Stomach (tissue), 4 donors: ENCODE data around the gene CYP26A1.

Experiments used
- CTCF ChIP-seq, 7 experiments: fragments of 450-650 bp in 4 of 7; fragments of 200-600 bp in 3 of 7; sonication (generic) in 3 of 7; IDR thresholded peaks; one replicate each; pipeline ENCODE4 v1.5.1; 2016 to 2019; ENCODE audit warnings: antibody characterized with exemption in 7 of 7, control low read depth in 2 of 7, mild to moderate bottlenecking in 1 of 7
- POLR2AphosphoS5 ChIP-seq, 3 donors: sonication (generic); formaldehyde crosslinking; IDR thresholded peaks; one replicate each; pipeline ENCODE4 v1.6.1; 2016; ENCODE audit warnings: antibody characterized with exemption in 3 of 3

- TF ChIP-seq CTCF (IDR thresholded peaks at IDR 0.05) (no peak), POLR2AphosphoS5 (IDR thresholded peaks at IDR 0.05) (no peak)
Measured at GRCh38 chr10:93072713-93073538, 767 bp upstream of the CYP26A1 start.
